GM18951 (cell line): ENCODE measurements around the gene KMT2E.
"Not testable (repeated sequence)": the region's sequence is repeated elsewhere in the genome, so short reads cannot be mapped to it uniquely, and the experiment has no call there.

ENCODE experiments used
- POLR2A ChIP-seq: IDR thresholded peaks from 4 replicates; pipeline ENCODE4 v1.6.1; 2011; ENCODE audit warnings: mild to moderate bottlenecking; ENCODE audit not compliant: insufficient read length, insufficient read depth; ENCODE audit errors: extremely low read depth
- in situ Hi-C: fragments of 300-500 bp; cut with MboI; formaldehyde crosslinking; loops from one replicate; pipeline ENCODE4 v1.12.0; 2022; ENCODE audit warnings: low sequenced_read_pairs, mixed read lengths, inconsistent platforms; ENCODE audit not compliant: unreplicated experiment

Gene KMT2E

DNA sequence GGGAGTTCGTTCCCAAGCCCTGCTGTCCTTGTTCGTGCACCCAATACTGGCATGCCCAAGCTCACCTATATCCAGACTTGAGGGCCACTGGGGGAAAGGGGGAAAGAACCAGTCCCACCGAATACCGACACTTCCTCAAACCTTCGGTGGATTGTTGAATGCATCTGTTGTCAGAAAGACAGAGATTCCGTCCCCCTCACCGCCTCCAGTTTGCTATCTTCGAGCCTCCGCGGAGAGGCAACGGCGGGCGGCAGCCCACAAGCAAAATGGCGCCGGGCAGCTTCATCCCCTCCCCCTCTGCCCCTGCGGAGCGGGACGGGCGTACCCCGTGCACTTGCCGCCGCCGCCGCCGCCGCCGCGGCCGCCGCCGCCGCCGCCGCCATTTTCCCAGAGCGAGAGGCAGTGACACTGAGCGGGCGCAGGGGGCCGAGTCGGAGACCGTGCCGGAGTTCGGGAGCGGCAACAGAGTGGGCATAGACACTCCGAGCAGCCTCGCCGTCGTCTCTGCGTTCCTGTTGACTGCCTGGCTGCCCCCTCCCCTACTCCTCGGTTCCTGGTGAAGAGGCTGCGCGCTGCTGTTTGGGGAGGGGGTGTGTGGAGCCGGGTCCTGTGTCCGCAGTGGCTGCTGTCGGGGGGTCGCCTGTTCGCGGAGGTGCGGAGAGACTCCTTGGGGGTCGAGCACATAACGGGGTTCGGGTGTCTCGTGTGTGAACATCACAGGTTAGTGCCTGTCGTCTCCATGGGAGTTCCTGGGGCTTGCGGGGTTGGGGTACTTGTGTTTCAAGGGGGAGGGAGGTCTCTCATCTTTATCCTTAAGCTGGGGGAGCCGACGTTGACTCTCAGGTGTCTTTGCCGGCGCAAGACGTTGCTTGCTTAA, at the start of gene KMT2E:
KMT2E (plus strand) TSS at position 390 of the 877 bp plus-strand sequence. CDS start 26,748 bp downstream, outside the sequence.
- peak; percentile 77 for TF ChIP-seq POLR2A
- in situ Hi-C loops = no loop called here

DNA sequence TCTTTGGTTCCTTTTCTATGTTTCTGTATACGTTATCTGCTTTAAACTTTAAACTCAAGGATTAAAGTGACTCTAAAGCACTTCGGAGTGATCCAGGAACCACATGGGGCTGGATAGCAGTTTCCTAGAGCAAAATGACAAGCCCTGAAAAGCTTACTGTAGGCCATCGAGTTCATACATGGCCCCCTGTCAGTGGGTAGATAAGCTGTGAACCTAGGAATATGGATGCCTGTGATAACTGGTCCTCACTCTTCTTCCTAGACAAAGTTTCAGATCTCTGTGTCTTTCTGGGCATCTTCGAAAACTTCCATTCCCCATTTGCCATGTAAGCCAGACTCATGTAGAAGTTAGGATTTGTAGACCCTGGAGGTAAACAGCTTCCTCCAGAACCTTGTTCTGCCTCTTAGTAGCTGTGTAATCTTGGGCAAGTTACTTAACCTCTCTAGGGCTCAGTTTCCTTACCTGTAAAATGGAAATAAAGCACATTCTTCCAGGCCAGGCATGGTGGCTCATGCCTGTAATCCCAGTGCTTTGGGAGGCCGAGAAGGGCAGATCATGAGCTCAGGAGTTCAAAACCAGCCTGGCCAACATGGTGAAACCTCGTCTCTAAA, 49.3 kb upstream of the KMT2E start:
- in situ Hi-C loops = no loop called here
- TF ChIP-seq POLR2A = no peak

DNA sequence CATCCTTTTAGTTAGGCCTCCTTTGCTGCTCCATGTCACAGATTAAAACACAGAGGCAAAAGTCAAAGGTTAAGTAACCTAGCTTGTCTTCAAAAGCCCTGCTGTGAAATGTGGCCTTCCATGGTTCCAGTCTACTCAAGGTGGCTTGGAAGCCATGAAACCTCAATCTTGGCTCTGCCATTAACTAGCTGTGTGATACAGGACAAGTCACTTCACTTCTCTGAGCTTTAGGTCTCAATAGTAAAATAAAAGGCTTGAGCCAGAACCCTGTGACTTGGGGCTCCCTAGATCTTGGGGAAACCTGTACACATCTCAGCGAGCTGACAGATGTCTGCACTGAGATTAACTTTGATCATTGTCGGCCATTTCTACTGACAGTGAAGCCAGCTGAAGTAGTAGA, 48.0 kb upstream of the KMT2E start:
- TF ChIP-seq POLR2A = no peak
- in situ Hi-C loops = no loop called here

DNA sequence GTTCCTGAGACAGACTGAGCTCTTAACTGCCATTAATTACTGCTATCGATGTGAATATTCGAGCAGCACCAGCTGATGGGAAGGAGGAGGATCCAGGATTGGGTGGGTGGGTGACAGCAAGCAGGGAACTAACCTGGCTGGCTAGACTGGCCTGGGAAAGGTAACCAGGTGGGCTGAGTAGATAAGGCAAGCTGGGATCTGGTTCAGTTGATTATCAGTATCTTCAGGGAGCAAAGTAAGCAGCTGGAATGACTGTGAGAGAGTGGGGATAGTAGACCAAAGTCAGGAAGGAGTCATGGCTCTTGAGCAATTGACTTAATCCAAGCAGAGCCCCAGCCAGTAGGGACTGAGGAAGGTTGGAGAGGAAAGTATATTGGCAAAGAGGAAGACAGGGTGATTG, 46.9 kb upstream of the KMT2E start:
- no peak for TF ChIP-seq POLR2A
- in situ Hi-C loops = no loop called here

GRCh38 chr7:104967595-104967994, 46.4 kb upstream of the KMT2E start:
- TF ChIP-seq POLR2A = no peak
- in situ Hi-C loops = no loop called here

- no peak for TF ChIP-seq POLR2A
- in situ Hi-C loops = no loop called here
Observed at GRCh38 chr7:104968648-104969047, 45.4 kb upstream of the KMT2E start.

DNA sequence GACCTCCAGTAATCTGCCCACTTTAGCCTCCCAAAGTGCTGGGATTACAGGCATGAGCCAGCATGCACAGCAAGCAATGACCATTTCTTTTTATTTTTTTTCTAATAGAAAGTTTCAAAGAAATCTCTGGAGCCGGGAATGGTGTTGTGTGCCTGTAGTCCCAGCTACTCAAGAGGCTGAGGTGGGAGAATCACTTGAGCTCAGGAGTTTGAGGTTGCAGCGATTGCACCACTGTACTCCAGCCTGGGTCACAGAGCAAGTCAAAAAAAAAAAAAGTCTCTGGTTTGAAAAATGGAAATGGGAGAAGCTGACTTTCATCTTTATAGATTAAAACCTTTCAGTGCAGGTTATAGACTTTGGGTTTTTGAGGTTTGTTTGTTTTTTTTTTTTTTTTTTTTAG, 44.8 kb upstream of the KMT2E start:
- TF ChIP-seq POLR2A = no peak
- in situ Hi-C loops = no loop called here

- in situ Hi-C loops = no loop called here
- no peak for TF ChIP-seq POLR2A
Observed at GRCh38 chr7:104971290-104972071, 42.5 kb upstream of the KMT2E start.

DNA sequence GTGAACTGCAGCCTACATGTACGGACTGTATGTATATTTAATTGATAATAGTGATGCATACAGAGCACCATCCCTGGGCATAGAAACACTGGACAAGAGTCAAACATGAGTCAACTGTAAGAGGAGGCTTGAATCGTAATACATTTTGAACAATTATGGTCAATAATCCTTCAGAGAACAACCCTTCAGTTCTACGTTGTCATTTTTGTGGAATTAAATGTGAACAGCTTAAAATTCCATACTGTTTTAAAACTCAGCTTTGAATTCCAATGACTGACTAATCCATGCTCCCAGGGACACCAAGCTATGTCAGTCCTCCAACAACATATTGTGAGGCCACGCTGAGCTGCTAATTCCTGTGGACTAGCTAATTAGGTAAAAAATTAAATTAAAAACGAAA, 41.5 kb upstream of the KMT2E start:
- in situ Hi-C loops = no loop called here
- no peak for TF ChIP-seq POLR2A

DNA sequence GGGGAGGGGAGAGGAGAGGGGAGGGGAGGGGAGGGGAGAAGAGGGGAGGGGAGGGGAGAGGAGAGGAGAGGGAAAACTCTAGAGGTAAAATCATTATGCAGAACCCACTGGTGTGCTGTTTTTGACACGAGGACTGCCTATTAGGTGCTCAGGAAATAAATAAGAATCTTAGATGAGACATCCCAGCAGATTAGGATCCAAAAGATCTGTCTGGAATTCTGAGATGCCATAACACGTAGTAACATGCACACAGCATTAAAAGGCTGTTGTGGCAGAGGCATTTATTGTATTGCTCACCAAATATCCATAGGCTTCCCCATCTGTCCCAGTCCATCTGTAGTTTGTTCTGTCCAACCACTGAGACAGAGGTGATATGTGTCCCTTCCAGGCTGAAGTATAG, 40.8 kb upstream of the KMT2E start:
- TF ChIP-seq POLR2A = no peak
- in situ Hi-C loops = no loop called here

DNA sequence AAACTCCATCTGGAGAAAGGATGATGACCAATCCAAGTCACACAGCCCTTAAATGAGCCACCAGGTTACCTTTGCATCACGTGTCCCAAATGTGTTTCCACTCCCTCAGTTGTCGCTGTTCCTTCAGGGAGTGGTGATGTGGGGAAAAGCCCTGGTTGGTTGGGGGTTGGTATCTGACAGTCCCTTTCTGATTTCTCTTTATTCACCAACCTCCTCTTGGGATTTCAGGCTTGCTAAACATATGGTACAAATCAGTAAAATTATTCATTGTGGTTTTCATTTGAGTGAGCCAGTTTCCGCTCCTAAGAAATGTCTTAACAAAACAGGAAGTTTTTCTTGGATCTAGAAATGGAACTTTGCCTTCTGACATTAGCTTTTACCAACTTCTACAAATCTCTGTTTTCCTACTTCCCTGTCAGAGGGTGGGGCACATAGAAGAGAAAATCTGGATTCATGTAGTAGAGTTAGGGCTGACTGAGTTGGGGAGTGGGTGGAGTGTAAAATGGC, 40.0 kb upstream of the KMT2E start:
- in situ Hi-C loops = no loop called here
- TF ChIP-seq POLR2A = no peak

- in situ Hi-C loops = not testable (repeated sequence)
Observed at GRCh38 chr7:104975553-104975952, 38.5 kb upstream of the KMT2E start.

GRCh38 chr7:104976966-104977636, 36.9 kb upstream of the KMT2E start:
- in situ Hi-C loops = no loop called here
- TF ChIP-seq POLR2A = no peak
